ENCODE measurements around the gene ZACN. TPM values are rescaled to one million over a fixed set of nuclear protein-coding genes. Genes with fewer than 3 reads are reported as not detected.

Gene ZACN
- total and polyA plus RNA-seq, 10 donors = 0.17 to 1.9 (median 1.0) TPM; not detected in 5

- peaks cover 0 to 8% (median 3%) of the 10 kb centered on the region in 6 donors for H3K4me1 ChIP-seq
Observed at GRCh38 chr17:76050538-76051467, 28.2 kb upstream of the ZACN start.

GRCh38 chr17:76051561-76051960, 27.4 kb upstream of the ZACN start:
- H3K9me3 ChIP-seq = no peaks in the 10 kb centered on the region
- peaks cover 0 to 8% (median 3%) of the 10 kb centered on the region in 6 donors for H3K4me1 ChIP-seq
- no peak overlapping the region for H3K27ac ChIP-seq
- peaks cover 4 to 100% (median 94%) of the 10 kb centered on the region in 6 donors for H3K36me3 ChIP-seq
- TF ChIP-seq POLR2AphosphoS5 (IDR thresholded peaks at IDR 0.05) (no peak), POLR2A (IDR thresholded peaks at IDR 0.05) (no peak), CTCF (IDR thresholded peaks at IDR 0.05 in 8 of 11, conservative IDR thresholded peaks at IDR 0.05 in 3 of 11) (no peak)
- DNase-seq = no peak
- no peak overlapping the region for H3K4me3 ChIP-seq
- intact Hi-C loops (cut with DNase I; ENCODE audit: low total_unique reads) = no loop called here
- WGBS, 5 donors = 88 to 97% (median 93%) methylated on average over 6 of the region's 6 CpGs
- no peaks in the 10 kb centered on the region for H3K27me3 ChIP-seq (replicated peaks in 1 of 7)

More at GRCh38 chr17:76050538-76051467, 28.2 kb upstream of the ZACN start:
- H3K27ac ChIP-seq = no peak overlapping the region
- no peaks in the 10 kb centered on the region for H3K27me3 ChIP-seq (replicated peaks in 1 of 7)
- H3K9me3 ChIP-seq = no peaks in the 10 kb centered on the region
- peaks cover 6 to 100% (median 94%) of the 10 kb centered on the region in 6 donors for H3K36me3 ChIP-seq
- H3K4me3 ChIP-seq = no peak overlapping the region
- TF ChIP-seq CTCF (IDR thresholded peaks at IDR 0.05 in 8 of 11, conservative IDR thresholded peaks at IDR 0.05 in 3 of 11) (no peak), POLR2A (IDR thresholded peaks at IDR 0.05) (no peak), POLR2AphosphoS5 (IDR thresholded peaks at IDR 0.05) (no peak)
- no peak for DNase-seq
- WGBS, 5 donors = 95 to 99% (median 96%) methylated on average over 11 of the region's 11 CpGs
- intact Hi-C loops (cut with DNase I; ENCODE audit: low total_unique reads) = no loop called here

DNA sequence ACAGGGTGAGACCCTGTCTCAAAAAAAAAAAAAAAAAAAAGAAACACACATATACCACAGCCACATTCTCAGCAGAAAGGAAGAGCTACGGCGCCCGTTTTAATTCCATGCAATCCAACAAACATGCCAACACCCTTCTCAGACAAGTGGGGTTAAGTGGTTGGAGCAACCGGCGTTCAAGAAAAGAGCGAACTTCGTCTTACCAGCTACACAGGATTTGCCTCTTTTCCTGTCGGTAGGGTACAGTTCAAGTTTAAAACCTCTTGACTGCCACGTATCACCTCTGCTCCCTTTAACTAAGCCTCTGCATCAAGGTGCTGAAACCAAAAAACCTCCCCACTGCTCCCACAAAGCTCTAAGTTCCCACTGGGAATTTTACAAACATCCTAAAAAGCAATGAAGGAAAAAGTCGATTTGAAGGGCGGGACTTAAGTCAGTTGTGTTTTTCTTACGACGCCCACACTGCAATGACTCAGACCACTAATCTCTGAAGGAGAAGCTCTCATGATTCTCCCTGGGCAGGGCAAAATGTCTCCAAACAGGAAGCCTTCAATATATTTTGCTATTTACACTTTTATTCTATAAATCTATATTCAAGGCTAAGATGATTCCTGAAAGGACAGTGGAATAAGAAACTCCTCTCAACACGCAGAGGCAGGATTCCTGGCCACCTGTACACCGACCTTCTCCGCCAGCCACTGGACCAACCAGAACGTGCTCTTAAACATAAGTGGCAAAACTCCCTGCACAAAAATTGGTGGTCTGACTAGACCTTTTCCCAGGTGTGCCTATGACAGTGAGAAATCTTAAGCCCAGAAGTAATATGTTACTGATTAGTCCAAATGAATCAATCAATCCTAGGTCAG, 25.5 kb upstream of the ZACN start:
- Histone ChIP-seq H3K4me1 (peaks cover 0 to 8% (median 3%) of the 10 kb centered on the region in 6 donors), H3K27me3 (replicated peaks in 1 of 7) (no peaks in the 10 kb centered on the region), H3K4me3 (no peak overlapping the region), H3K27ac (peak overlapping the region in 1 of 8 donors; percentile 11), H3K9me3 (no peaks in the 10 kb centered on the region), H3K36me3 (peaks cover 4 to 100% (median 94%) of the 10 kb centered on the region in 6 donors)
- no peak for DNase-seq
- TF ChIP-seq POLR2A (IDR thresholded peaks at IDR 0.05) (no peak), CTCF (IDR thresholded peaks at IDR 0.05 in 8 of 11, conservative IDR thresholded peaks at IDR 0.05 in 3 of 11) (no peak), POLR2AphosphoS5 (IDR thresholded peaks at IDR 0.05) (no peak)
- intact Hi-C loops (cut with DNase I; ENCODE audit: low total_unique reads) = no loop called here
- 71 to 82% (median 79%) methylated on average over 17 of the region's 17 CpGs for WGBS, 5 donors
